HCT116 (cell line): ENCODE measurements around the gene FAM181A. TPM values are rescaled to one million over a fixed set of nuclear protein-coding genes. Genes with fewer than 3 reads are reported as not detected.

Experiments
- ATAC-seq: fragments of 200-7000 bp; cut with Tn5 transposase; 2 replicates; pipeline ENCODE4 v1.9.1; 2020; ENCODE audit warnings: mild to moderate bottlenecking, moderate library complexity
- BruUV-seq: library from RNA; stranded (reverse); fragments of 400-500 nt; replicated peaks from 2 replicates; lab custom pipeline; 2021; lab: Mats Ljungman, UMichigan
- CTCF ChIA-PET: fragments of 300-600 bp; sonication (Branson Sonifier 250); formaldehyde crosslinking; loops from one replicate; lab custom pipeline; 2021; ENCODE audit warnings: antibody characterized with exemption; lab: Charles Lee
- POLR2A ChIA-PET: fragments of 300-600, 350-600 bp; sonication (Branson Sonifier 250); formaldehyde crosslinking; loops from one replicate; lab custom pipeline; 2021; ENCODE audit warnings: antibody characterized with exemption; lab: Charles Lee
- RAD21 ChIA-PET, 2 experiments: fragments of 300-600 bp; sonication (Branson Sonifier 250); formaldehyde crosslinking; loops; one replicate each; lab custom pipeline; 2023; ENCODE audit warnings: low total read pairs in 2 of 2; ENCODE audit not compliant: uncharacterized antibody in 2 of 2, unreplicated experiment in 2 of 2, low non-redundant PET in 1 of 2; lab: Charles Lee
- DNase-seq: peaks from one replicate; pipeline ENCODE4 v3.0.0-alpha.2; 2010; ENCODE audit warnings: low read depth, low spot score
- H2AFZ ChIP-seq: fragments of 200-600 bp; shearing (Covaris generic), sonication (generic); 2 replicates; pipeline ENCODE4 v1.6.1; 2017; ENCODE audit warnings: low read depth, mixed run types, mixed read lengths, antibody characterized with exemption, low read length; ENCODE audit not compliant: poor library complexity, severe bottlenecking
- H3K27ac ChIP-seq: 2 replicates; pipeline ENCODE4 v1.5.1; 2012; ENCODE audit warnings: low read depth, low read length
- H3K27me3 ChIP-seq: fragments of 200-600 bp; sonication (generic); 2 replicates; pipeline ENCODE4 v1.6.1; 2016; ENCODE audit warnings: mixed run types, low read length, mixed read lengths; ENCODE audit not compliant: insufficient read depth
- H3K36me3 ChIP-seq, 2 experiments: fragments of 200-500 bp in 1 of 2; fragments of 200-600 bp in 1 of 2; sonication (Bioruptor generic) in 1 of 2; sonication (generic) in 1 of 2; 2 replicates each; pipeline versions ENCODE4 v1.5.1 to v1.6.1; 2014 to 2016; ENCODE audit warnings: low read length in 2 of 2, inconsistent platforms in 1 of 2, mixed read lengths in 1 of 2, mixed run types in 1 of 2; ENCODE audit not compliant: insufficient read depth in 2 of 2, control insufficient read depth in 1 of 2
- H3K4me1 ChIP-seq, 2 experiments: fragments of 200-600 bp in 1 of 2; sonication (generic) in 1 of 2; 2 replicates each; pipeline versions ENCODE4 v1.5.1 to v1.6.1; 2012 to 2017; ENCODE audit warnings: low read length in 2 of 2, inconsistent platforms in 1 of 2, mild to moderate bottlenecking in 1 of 2, mixed read lengths in 1 of 2, mixed run types in 1 of 2, moderate library complexity in 1 of 2; ENCODE audit not compliant: insufficient read depth in 2 of 2, control insufficient read depth in 1 of 2
- H3K4me2 ChIP-seq: fragments of 200-600 bp; sonication (generic); 2 replicates; pipeline ENCODE4 v1.6.1; 2017; ENCODE audit warnings: mixed run types, low read length, mixed read lengths
- H3K4me3 ChIP-seq, 2 experiments: fragments of 200-600 bp in 1 of 2; sonication (generic) in 1 of 2; replicated peaks in 1 of 2; 2 replicates each; pipeline ENCODE4 v1.5.1; 2011 to 2016; ENCODE audit warnings: low read length in 2 of 2, control low read depth in 1 of 2, low read depth in 1 of 2, mild to moderate bottlenecking in 1 of 2, mixed read lengths in 1 of 2, mixed run types in 1 of 2
- H3K79me2 ChIP-seq: fragments of 200-600 bp; sonication (generic); 2 replicates; pipeline ENCODE4 v1.6.1; 2017; ENCODE audit warnings: mild to moderate bottlenecking, mixed run types, low read length, moderate library complexity, mixed read lengths; ENCODE audit not compliant: insufficient read depth
- H3K9ac ChIP-seq: fragments of 200-600 bp; sonication (generic); 2 replicates; pipeline ENCODE4 v1.6.1; 2016; ENCODE audit warnings: low read length, mixed read lengths
- H3K9me2 ChIP-seq: fragments of 200-600 bp; sonication (generic), shearing (Covaris generic); 2 replicates; pipeline ENCODE4 v1.6.1; 2017; ENCODE audit warnings: mixed run types, mild to moderate bottlenecking, moderate library complexity; ENCODE audit not compliant: insufficient read depth
- H3K9me3 ChIP-seq, 2 experiments: fragments of 200-500 bp in 1 of 2; fragments of 200-600 bp in 1 of 2; sonication (Bioruptor generic) in 1 of 2; sonication (generic) in 1 of 2; 2 replicates each; pipeline ENCODE4 v1.6.1; 2014 to 2017; ENCODE audit warnings: low read length in 2 of 2, mixed read lengths in 2 of 2, inconsistent platforms in 1 of 2, low read depth in 1 of 2, mild to moderate bottlenecking in 1 of 2, mixed run types in 1 of 2, moderate library complexity in 1 of 2; ENCODE audit not compliant: control insufficient read depth in 1 of 2, insufficient read depth in 1 of 2
- H4K20me1 ChIP-seq: fragments of 200-600 bp; sonication (generic), shearing (Covaris generic); 2 replicates; pipeline ENCODE4 v1.6.1; 2017; ENCODE audit warnings: mixed run types, mild to moderate bottlenecking, moderate library complexity; ENCODE audit not compliant: insufficient read depth
- CBX3 ChIP-seq: IDR thresholded peaks from 2 replicates; pipeline ENCODE4 v1.6.1; 2012; ENCODE audit warnings: low read depth
- CEBPB ChIP-seq: IDR thresholded peaks from 2 replicates; pipeline ENCODE4 v1.6.1; 2012; ENCODE audit warnings: low read depth
- EGR1 ChIP-seq: IDR thresholded peaks from 2 replicates; pipeline ENCODE4 v1.6.1; 2012; ENCODE audit warnings: low read depth
- ELF1 ChIP-seq: IDR thresholded peaks from 2 replicates; pipeline ENCODE4 v1.6.1; 2012; ENCODE audit warnings: low read depth, borderline replicate concordance
- EZH2 ChIP-seq: fragments of 200-600 bp; sonication (generic); IDR thresholded peaks from 2 replicates; pipeline ENCODE4 v1.6.1; 2017; ENCODE audit warnings: antibody characterized with exemption, mixed run types
- EZH2phosphoT487 ChIP-seq: fragments of 200-600 bp; IDR thresholded peaks from 2 replicates; pipeline ENCODE4 v1.6.1; 2018; ENCODE audit warnings: antibody characterized with exemption, borderline replicate concordance
- FOSL1 ChIP-seq: IDR thresholded peaks from 2 replicates; pipeline ENCODE4 v1.6.1; 2012; ENCODE audit warnings: low read depth
- JUND ChIP-seq: IDR thresholded peaks from 2 replicates; pipeline ENCODE4 v1.6.1; 2012
- MAX ChIP-seq: IDR thresholded peaks from 2 replicates; pipeline ENCODE4 v1.6.1; 2012
- POLR2A ChIP-seq: IDR thresholded peaks from 2 replicates; pipeline ENCODE4 v1.7.0; 2011; ENCODE audit warnings: borderline replicate concordance; ENCODE audit not compliant: insufficient read depth, insufficient read length; ENCODE audit errors: extremely low read depth
- POLR2AphosphoS5 ChIP-seq: IDR thresholded peaks from 2 replicates; pipeline ENCODE4 v1.6.1; 2011; ENCODE audit warnings: mild to moderate bottlenecking, low read depth, low read length, moderate library complexity
- SIN3A ChIP-seq: IDR thresholded peaks from 2 replicates; pipeline ENCODE4 v1.6.1; 2012; ENCODE audit warnings: low read depth
- SRF ChIP-seq: IDR thresholded peaks from 2 replicates; pipeline ENCODE4 v1.6.1; 2012; ENCODE audit warnings: low read depth
- TCF7L2 ChIP-seq: IDR thresholded peaks from 2 replicates; pipeline ENCODE4 v1.7.0; 2011; ENCODE audit warnings: borderline replicate concordance, inconsistent platforms; ENCODE audit not compliant: insufficient read depth, insufficient read length; ENCODE audit errors: extremely low read depth
- YY1 ChIP-seq: IDR thresholded peaks from 2 replicates; pipeline ENCODE4 v1.6.1; 2011; ENCODE audit warnings: low read length, low read depth, moderate library complexity, mild to moderate bottlenecking; ENCODE audit not compliant: insufficient replicate concordance; ENCODE audit errors: extremely low read depth
- ZFX ChIP-seq: fragments of 450-650 bp; IDR thresholded peaks from 2 replicates; pipeline ENCODE4 v1.6.1; 2017
- ZNF274 ChIP-seq: fragments of 200-500 bp; sonication (Bioruptor generic); IDR thresholded peaks from 2 replicates; pipeline ENCODE4 v1.6.1; 2014; ENCODE audit warnings: mild to moderate bottlenecking, low read depth, low read length, inconsistent platforms
- intact Hi-C: fragments of 100-400 bp; cut with micrococcal nuclease; formaldehyde crosslinking; loops from 2 replicates; pipeline ENCODE4 v1.10.0; 2022
- total RNA-seq: library from RNA; stranded (reverse); gene quantifications from one replicate; pipeline ENCODE4 v1.2.1, GENCODE V29; 2021; ENCODE audit not compliant: unreplicated experiment
- TF ChIP-seq, protein P1 (sequence below), 3 experiments: fragments of 200-600 bp in 1 of 3; sonication (generic) in 1 of 3; IDR thresholded peaks in 2 of 3; conservative IDR thresholded peaks in 1 of 3; 2 replicates each; pipeline ENCODE4 v1.5.1; 2012 to 2017; ENCODE audit warnings: low read depth in 2 of 3, low read length in 2 of 3, antibody characterized with exemption in 1 of 3, borderline replicate concordance in 1 of 3, control low read depth in 1 of 3, mild to moderate bottlenecking in 1 of 3, mixed read lengths in 1 of 3, mixed run types in 1 of 3, moderate library complexity in 1 of 3; ENCODE audit not compliant: insufficient read depth in 1 of 3
- TF ChIP-seq, protein P2 (sequence below): IDR thresholded peaks from 2 replicates; pipeline ENCODE4 v1.6.1; 2012
- TF ChIP-seq, protein P3 (sequence below): IDR thresholded peaks from 2 replicates; pipeline ENCODE4 v1.6.1; 2011; ENCODE audit warnings: mild to moderate bottlenecking, low read length, moderate library complexity; ENCODE audit not compliant: insufficient replicate concordance; ENCODE audit errors: extremely low read depth

FAM181A gene
- total RNA-seq, 1 experiment from 2014 or later: not detected

- intact Hi-C loops: no loop called here
- POLR2A ChIA-PET: no interaction called here
Observed at GRCh38 chr14:93898731-93899130, 28.4 kb upstream of the FAM181A start.

More at GRCh38 chr14:93898731-93899130, 28.4 kb upstream of the FAM181A start:
- CTCF ChIA-PET: no interaction called here
- Histone ChIP-seq H3K9me3 (no peaks in the 10 kb centered on the region), H3K4me2 (no peak overlapping the region), H3K9ac (no peak overlapping the region), H3K4me3 (no peak overlapping the region), H3K27me3 (no peaks in the 10 kb centered on the region), H3K27ac (no peak overlapping the region), H3K9me2 (no peaks in the 10 kb centered on the region), H3K79me2 (no peaks in the 10 kb centered on the region), H4K20me1 (no peaks in the 10 kb centered on the region), H3K36me3 (no peaks in the 10 kb centered on the region), H3K4me1 (peaks cover 2 to 6% of the 10 kb centered on the region in 2 experiments; a peak in 2 of 4 replicates), H2AFZ (no peak overlapping the region)
- RAD21 ChIA-PET: no interaction called here
- DNase-seq: no peak
- no TSS peak for BruUV-seq
- TF ChIP-seq ELF1 (no peak), CBX3 (no peak), EZH2 (no peak), JUND (no peak), SRF (no peak), ZFX (no peak), YY1 (no peak), EGR1 (no peak), POLR2A (no peak), CEBPB (no peak), EZH2phosphoT487 (no peak), FOSL1 (no peak), MAX (no peak), POLR2AphosphoS5 (no peak), TCF7L2 (no peak), ZNF274 (no peak), SIN3A (no peak)
- TF ChIP-seq, protein P1, sequence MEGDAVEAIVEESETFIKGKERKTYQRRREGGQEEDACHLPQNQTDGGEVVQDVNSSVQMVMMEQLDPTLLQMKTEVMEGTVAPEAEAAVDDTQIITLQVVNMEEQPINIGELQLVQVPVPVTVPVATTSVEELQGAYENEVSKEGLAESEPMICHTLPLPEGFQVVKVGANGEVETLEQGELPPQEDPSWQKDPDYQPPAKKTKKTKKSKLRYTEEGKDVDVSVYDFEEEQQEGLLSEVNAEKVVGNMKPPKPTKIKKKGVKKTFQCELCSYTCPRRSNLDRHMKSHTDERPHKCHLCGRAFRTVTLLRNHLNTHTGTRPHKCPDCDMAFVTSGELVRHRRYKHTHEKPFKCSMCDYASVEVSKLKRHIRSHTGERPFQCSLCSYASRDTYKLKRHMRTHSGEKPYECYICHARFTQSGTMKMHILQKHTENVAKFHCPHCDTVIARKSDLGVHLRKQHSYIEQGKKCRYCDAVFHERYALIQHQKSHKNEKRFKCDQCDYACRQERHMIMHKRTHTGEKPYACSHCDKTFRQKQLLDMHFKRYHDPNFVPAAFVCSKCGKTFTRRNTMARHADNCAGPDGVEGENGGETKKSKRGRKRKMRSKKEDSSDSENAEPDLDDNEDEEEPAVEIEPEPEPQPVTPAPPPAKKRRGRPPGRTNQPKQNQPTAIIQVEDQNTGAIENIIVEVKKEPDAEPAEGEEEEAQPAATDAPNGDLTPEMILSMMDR (IDR thresholded peaks at IDR 0.05 in 2 of 3, conservative IDR thresholded peaks at IDR 0.05 in 1 of 3; ENCODE audit: borderline replicate concordance in 1 of 3, insufficient read depth in 1 of 3, low read depth in 2 of 3, low read length in 2 of 3): no peak
- TF ChIP-seq, protein P2, sequence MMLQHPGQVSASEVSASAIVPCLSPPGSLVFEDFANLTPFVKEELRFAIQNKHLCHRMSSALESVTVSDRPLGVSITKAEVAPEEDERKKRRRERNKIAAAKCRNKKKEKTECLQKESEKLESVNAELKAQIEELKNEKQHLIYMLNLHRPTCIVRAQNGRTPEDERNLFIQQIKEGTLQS: no peak
- TF ChIP-seq, protein P3, sequence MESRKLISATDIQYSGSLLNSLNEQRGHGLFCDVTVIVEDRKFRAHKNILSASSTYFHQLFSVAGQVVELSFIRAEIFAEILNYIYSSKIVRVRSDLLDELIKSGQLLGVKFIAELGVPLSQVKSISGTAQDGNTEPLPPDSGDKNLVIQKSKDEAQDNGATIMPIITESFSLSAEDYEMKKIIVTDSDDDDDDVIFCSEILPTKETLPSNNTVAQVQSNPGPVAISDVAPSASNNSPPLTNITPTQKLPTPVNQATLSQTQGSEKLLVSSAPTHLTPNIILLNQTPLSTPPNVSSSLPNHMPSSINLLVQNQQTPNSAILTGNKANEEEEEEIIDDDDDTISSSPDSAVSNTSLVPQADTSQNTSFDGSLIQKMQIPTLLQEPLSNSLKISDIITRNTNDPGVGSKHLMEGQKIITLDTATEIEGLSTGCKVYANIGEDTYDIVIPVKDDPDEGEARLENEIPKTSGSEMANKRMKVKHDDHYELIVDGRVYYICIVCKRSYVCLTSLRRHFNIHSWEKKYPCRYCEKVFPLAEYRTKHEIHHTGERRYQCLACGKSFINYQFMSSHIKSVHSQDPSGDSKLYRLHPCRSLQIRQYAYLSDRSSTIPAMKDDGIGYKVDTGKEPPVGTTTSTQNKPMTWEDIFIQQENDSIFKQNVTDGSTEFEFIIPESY: no peak
- no peak for ATAC-seq
